Measurements from ENCODE around the gene TFF3. TPM values are rescaled to one million over a fixed set of nuclear protein-coding genes. Genes with fewer than 3 reads are reported as not detected.

TFF3 gene
- total and polyA plus RNA-seq, 7 donors = 0.92 to 3.3 (median 2.1) TPM

- ATAC-seq (no peak), DNase-seq (no peak)
- intact Hi-C loops (cut with DNase I) = no loop called here
- no peak for TF ChIP-seq CTCF (IDR thresholded peaks at IDR 0.05)
- no peak overlapping the region for H3K4me3 ChIP-seq
- no peak overlapping the region for H3K27ac ChIP-seq
- WGBS, 3 donors = 68 to 76% (median 70%) methylated on average over 5 of the region's 5 CpGs
- no peaks in the 10 kb centered on the region for H3K36me3 ChIP-seq (ENCODE audit: insufficient read depth in 1 of 2, low read depth in 1 of 2)
- no peaks in the 10 kb centered on the region for H3K9me3 ChIP-seq
- H3K4me1 ChIP-seq = no peaks in the 10 kb centered on the region
- H3K27me3 ChIP-seq (ENCODE audit: insufficient read depth in 3 of 3, low read length in 2 of 3) = peaks cover 0 to 31% (median 8%) of the 10 kb centered on the region in 3 donors
Observed at GRCh38 chr21:42307106-42307505, 8.1 kb downstream of the TFF3 start.

GRCh38 chr21:42306366-42307035, 8.7 kb downstream of the TFF3 start:
- Histone ChIP-seq H3K4me1 (no peaks in the 10 kb centered on the region), H3K4me3 (no peak overlapping the region), H3K27me3 (ENCODE audit: insufficient read depth in 3 of 3, low read length in 2 of 3) (peaks cover 0 to 31% (median 8%) of the 10 kb centered on the region in 3 donors), H3K36me3 (ENCODE audit: insufficient read depth in 1 of 2, low read depth in 1 of 2) (no peaks in the 10 kb centered on the region), H3K9me3 (no peaks in the 10 kb centered on the region), H3K27ac (no peak overlapping the region)
- TF ChIP-seq CTCF (IDR thresholded peaks at IDR 0.05) = no peak
- 67 to 73% (median 67%) methylated on average over 17 of the region's 17 CpGs for WGBS, 3 donors
- intact Hi-C loops (cut with DNase I) = no loop called here
- ATAC-seq = no peak
- DNase-seq = no peak

GRCh38 chr21:42305707-42306147, 9.5 kb downstream of the TFF3 start:
- no peak overlapping the region for H3K27ac ChIP-seq
- no peaks in the 10 kb centered on the region for H3K4me1 ChIP-seq
- no peak overlapping the region for H3K4me3 ChIP-seq
- no peak for DNase-seq
- TF ChIP-seq CTCF (IDR thresholded peaks at IDR 0.05) = no peak
- 93 to 96% (median 94%) methylated on average over 33 of the region's 33 CpGs for WGBS, 3 donors
- no peaks in the 10 kb centered on the region for H3K36me3 ChIP-seq (ENCODE audit: insufficient read depth in 1 of 2, low read depth in 1 of 2)
- H3K9me3 ChIP-seq = no peaks in the 10 kb centered on the region
- H3K27me3 ChIP-seq (ENCODE audit: insufficient read depth in 3 of 3, low read length in 2 of 3) = peaks cover 0 to 31% (median 8%) of the 10 kb centered on the region in 3 donors
- ATAC-seq = no peak
- intact Hi-C loops (cut with DNase I) = no loop called here

- H3K36me3 ChIP-seq (ENCODE audit: insufficient read depth in 1 of 2, low read depth in 1 of 2) = no peaks in the 10 kb centered on the region
- no peak for DNase-seq
- peaks cover 0 to 24% (median 8%) of the 10 kb centered on the region in 3 donors for H3K27me3 ChIP-seq (ENCODE audit: insufficient read depth in 3 of 3, low read length in 2 of 3)
- H3K9me3 ChIP-seq = no peaks in the 10 kb centered on the region
- no peaks in the 10 kb centered on the region for H3K4me1 ChIP-seq
- intact Hi-C loops (cut with DNase I) = no loop called here
- 63 to 74% (median 68%) methylated on average over 21 to 22 of the region's 22 CpGs for WGBS, 3 donors
- H3K27ac ChIP-seq = no peak overlapping the region
- H3K4me3 ChIP-seq = no peak overlapping the region
- no peak for TF ChIP-seq CTCF (IDR thresholded peaks at IDR 0.05)
- ATAC-seq = peak in 1 of 4 donors; percentile 3
Observed at GRCh38 chr21:42304556-42305454, 10.4 kb downstream of the TFF3 start.
